ENCODE measurements around the gene SLC35G6. TPM values are rescaled to one million over a fixed set of nuclear protein-coding genes. Genes with fewer than 3 reads are reported as not detected.

SLC35G6 gene
- total RNA-seq, 4 donors from 2014 or later: not detected

- TF ChIP-seq, protein P1, sequence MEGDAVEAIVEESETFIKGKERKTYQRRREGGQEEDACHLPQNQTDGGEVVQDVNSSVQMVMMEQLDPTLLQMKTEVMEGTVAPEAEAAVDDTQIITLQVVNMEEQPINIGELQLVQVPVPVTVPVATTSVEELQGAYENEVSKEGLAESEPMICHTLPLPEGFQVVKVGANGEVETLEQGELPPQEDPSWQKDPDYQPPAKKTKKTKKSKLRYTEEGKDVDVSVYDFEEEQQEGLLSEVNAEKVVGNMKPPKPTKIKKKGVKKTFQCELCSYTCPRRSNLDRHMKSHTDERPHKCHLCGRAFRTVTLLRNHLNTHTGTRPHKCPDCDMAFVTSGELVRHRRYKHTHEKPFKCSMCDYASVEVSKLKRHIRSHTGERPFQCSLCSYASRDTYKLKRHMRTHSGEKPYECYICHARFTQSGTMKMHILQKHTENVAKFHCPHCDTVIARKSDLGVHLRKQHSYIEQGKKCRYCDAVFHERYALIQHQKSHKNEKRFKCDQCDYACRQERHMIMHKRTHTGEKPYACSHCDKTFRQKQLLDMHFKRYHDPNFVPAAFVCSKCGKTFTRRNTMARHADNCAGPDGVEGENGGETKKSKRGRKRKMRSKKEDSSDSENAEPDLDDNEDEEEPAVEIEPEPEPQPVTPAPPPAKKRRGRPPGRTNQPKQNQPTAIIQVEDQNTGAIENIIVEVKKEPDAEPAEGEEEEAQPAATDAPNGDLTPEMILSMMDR (IDR thresholded peaks at IDR 0.05; ENCODE audit: low read depth): no peak
Observed at GRCh38 chr17:7468290-7468689, 13.0 kb upstream of the SLC35G6 start.

DNA sequence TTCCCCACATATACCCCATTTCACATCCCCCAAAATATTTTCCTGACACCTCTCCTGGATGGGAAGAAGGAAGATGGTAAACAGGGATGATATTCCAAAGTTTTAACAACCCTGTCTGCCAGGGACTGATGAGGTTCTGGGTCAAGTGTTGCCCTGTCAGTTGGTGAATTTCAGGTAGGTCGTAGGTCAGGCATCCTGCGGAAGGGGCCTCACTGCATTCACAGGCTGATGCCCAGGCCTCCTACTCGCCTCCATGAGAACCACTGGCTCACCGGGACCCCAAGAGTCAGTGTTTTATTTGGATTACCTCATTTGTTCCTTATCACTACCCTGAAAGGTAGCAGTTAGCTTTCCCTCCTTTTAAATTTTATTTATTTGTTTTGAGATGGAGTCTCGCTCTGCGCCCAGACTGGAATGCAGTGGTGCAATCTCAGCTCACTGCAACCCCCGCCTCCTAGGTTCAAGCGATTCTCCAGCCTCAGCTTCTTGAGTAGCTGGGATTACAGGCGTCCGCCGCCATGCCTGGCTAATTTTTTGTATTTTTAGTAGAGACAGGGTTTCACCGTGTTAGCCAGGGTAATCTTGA is 12.3 kb upstream of the SLC35G6 start:
- TF ChIP-seq, protein P1 (IDR thresholded peaks at IDR 0.05; ENCODE audit: low read depth): no peak

GRCh38 chr17:7471729-7472128 is 9.5 kb upstream of the SLC35G6 start:
- TF ChIP-seq, protein P1 (IDR thresholded peaks at IDR 0.05; ENCODE audit: low read depth): no peak

DNA sequence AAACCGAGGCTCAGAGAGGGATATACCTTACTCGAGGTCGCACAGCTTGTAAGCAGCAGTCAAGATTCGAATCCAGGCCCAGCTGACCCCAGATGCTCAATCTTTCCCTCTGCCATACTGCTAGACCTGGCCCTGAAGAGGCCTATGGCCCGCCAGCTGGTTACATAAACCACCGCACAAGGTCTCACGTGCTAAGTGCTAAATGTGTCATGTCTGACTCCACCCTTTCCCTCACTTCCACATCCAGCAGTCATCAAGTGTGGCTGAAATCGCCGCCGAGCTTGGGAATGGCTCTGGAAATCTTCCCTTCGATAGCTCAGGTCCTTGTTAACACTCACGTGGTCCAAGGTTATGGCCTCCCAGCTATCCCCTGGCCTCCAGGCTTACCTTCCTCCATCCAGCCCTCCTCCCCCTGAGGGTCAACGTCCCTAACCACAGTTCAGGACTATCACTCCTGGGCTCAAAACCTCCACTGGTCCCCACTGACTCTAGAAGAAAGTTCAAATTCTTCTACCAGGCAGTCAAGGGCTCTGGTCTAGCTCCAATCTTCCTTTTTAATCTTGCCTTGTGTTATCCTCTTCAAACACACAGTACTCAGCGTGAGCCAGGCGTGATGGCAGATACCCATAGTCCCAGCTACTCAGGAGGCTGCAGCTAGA is 5.4 kb upstream of the SLC35G6 start:
- TF ChIP-seq, protein P1 (IDR thresholded peaks at IDR 0.05; ENCODE audit: low read depth): no peak

DNA sequence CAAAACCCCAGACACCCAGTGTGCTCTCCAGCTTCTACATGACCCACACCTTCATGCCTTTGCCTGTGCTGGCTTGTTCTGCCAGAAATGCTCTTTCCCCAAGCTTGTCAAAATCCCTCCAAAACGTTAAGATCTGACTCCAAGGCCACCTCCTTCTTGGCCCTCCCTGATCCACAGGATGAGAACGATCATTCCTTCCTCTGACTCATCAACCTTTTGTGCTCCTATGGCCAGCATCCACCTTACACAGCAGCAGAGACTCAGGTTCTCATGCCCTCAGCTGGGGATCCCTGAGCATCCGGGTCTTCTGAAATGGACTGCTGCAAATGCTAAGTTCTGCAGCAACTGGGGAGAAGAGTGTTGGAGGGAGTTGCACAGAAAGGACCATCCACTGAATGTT is 4.8 kb upstream of the SLC35G6 start:
- TF ChIP-seq, protein P1 (IDR thresholded peaks at IDR 0.05; ENCODE audit: low read depth): no peak

GRCh38 chr17:7476951-7477350 is 4.3 kb upstream of the SLC35G6 start:
- TF ChIP-seq, protein P1 (IDR thresholded peaks at IDR 0.05; ENCODE audit: low read depth): no peak

DNA sequence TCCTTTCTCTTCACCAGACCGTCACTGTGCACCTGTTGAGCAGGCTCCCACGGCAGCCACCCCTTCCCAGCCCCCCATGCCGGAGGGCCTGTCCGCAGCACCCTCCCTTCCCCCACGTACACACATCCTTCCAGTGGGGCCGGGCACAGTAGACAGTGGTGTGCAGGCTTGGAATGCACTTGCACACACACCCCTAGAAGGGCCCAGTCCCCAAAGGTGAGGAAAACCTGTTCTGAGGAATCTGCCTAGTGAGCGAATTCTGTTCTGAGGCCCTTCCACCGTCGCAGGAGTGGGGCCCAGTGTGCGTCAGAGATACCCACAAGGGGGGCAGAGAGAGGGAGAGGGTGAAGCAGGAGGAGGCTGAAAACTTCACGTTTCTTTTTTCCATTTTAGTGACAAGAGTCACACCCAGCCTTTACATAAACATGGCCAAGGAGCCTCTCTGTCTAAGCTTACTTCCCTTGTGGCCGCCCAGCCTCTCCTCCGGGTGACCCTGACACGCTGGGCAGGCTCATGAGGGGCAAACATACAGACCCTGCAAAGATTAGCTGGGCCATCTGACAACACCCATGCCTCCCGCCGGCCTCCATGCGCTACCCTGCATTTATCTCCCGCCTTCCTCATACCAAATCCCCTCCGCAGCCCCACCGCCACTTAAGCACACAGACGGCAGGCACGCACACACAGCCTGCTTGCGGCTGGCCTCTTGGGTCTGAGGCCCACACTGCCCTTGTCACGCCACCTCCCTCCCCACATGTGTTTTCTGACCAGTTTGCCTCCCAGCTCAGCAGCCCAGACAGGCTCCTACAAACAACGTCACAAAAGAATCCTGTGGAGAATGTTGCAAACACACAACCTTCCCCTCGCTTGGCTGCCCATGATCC is 3.6 kb upstream of the SLC35G6 start:
- TF ChIP-seq, protein P1 (IDR thresholded peaks at IDR 0.05; ENCODE audit: low read depth): no peak

Measured in subcutaneous adipose tissue (tissue), 4 donors.